GM12878 (cell line): ENCODE measurements around the gene ZNF652. TPM values are rescaled to one million over a fixed set of nuclear protein-coding genes. Genes with fewer than 3 reads are reported as not detected.

Experiments
- ATAC-seq: fragments of 200-7000 bp; cut with Tn5 transposase; 3 replicates; pipeline ENCODE4 v1.9.1; 2020; ENCODE audit warnings: mild to moderate bottlenecking, moderate library complexity
- BruUV-seq: library from RNA; stranded (reverse); fragments of 400-500 nt; replicated peaks from 2 replicates; lab custom pipeline; 2021; lab: Mats Ljungman, UMichigan
- CTCF ChIA-PET: fragments of 300-600 bp; sonication (Branson Sonifier 250); formaldehyde crosslinking; extraction: SDS; loops from one replicate; lab custom pipeline; 2021; ENCODE audit warnings: inconsistent platforms; lab: Yijun Ruan, JAX
- POLR2A ChIA-PET: fragments of 350-600 bp; formaldehyde crosslinking; extraction: SDS; loops from one replicate; lab custom pipeline; 2021; ENCODE audit warnings: inconsistent platforms; lab: Charles Lee
- RAD21 ChIA-PET: fragments of 300-600 bp; sonication (Branson Sonifier 250); formaldehyde crosslinking; loops from one replicate; lab custom pipeline; 2023; ENCODE audit warnings: antibody characterized with exemption; ENCODE audit not compliant: unreplicated experiment; lab: Charles Lee
- SMC1A ChIA-PET: fragments of 300-600 bp; sonication (Branson Sonifier 250); formaldehyde crosslinking; loops from one replicate; lab custom pipeline; 2023; ENCODE audit not compliant: unreplicated experiment, uncharacterized antibody; lab: Charles Lee
- DNase-seq: peaks from one replicate; pipeline ENCODE4 v3.0.0-alpha.2; 2011; ENCODE audit warnings: low read depth, low spot score
- FAIRE-seq: peaks from 3 replicates; lab custom pipeline; 2011; peaks lifted over from hg19 to GRCh38; lab: Jason Lieb, UNC
- H2AFZ ChIP-seq: 2 replicates; pipeline ENCODE4 v1.6.0; 2011; ENCODE audit warnings: low read depth, low read length, control low read depth; ENCODE audit not compliant: control insufficient read depth
- H3K27ac ChIP-seq: 2 replicates; pipeline ENCODE4 v1.5.1; 2011; ENCODE audit warnings: control low read depth; ENCODE audit not compliant: control insufficient read depth, insufficient read depth
- H3K27me3 ChIP-seq, 2 experiments: replicated peaks in 1 of 2; 2 replicates each; pipeline versions ENCODE4 v1.6.0 to v1.6.1; 2011; ENCODE audit warnings: low read length in 1 of 2; ENCODE audit not compliant: control insufficient read depth in 2 of 2, insufficient read depth in 2 of 2
- H3K36me3 ChIP-seq, 2 experiments: 2 replicates each; pipeline ENCODE4 v1.5.1; 2011; ENCODE audit warnings: low read length in 1 of 2; ENCODE audit not compliant: control insufficient read depth in 2 of 2, insufficient read depth in 2 of 2
- H3K4me1 ChIP-seq: 2 replicates; pipeline ENCODE4 v1.6.1; 2011; ENCODE audit warnings: mild to moderate bottlenecking, low read length, moderate library complexity, mixed read lengths; ENCODE audit not compliant: control insufficient read depth, insufficient read depth
- H3K4me2 ChIP-seq: 2 replicates; pipeline ENCODE4 v1.6.0; 2011; ENCODE audit warnings: control low read depth; ENCODE audit not compliant: control insufficient read depth, insufficient read depth
- H3K4me3 ChIP-seq: fragments of 200-600 bp; sonication (generic); 2 replicates; pipeline ENCODE4 v1.5.1; 2016
- H3K79me2 ChIP-seq: 2 replicates; pipeline ENCODE4 v1.6.0; 2011; ENCODE audit warnings: low read length; ENCODE audit not compliant: control insufficient read depth, insufficient read depth
- H3K9ac ChIP-seq: 2 replicates; pipeline ENCODE4 v1.8.0; 2011; ENCODE audit warnings: low read length, control low read depth, mixed read lengths; ENCODE audit not compliant: control insufficient read depth, insufficient read depth
- H3K9me3 ChIP-seq: replicated peaks from 3 replicates; pipeline ENCODE4 v1.5.1; 2011; ENCODE audit warnings: mild to moderate bottlenecking, low read length; ENCODE audit not compliant: control insufficient read depth, insufficient read depth
- H4K20me1 ChIP-seq: 2 replicates; pipeline ENCODE4 v1.6.0; 2011; ENCODE audit not compliant: control insufficient read depth, insufficient read depth
- TAF1 ChIP-seq: IDR thresholded peaks from 2 replicates; pipeline ENCODE4 v1.6.1; 2011; ENCODE audit warnings: mild to moderate bottlenecking, low read depth, low read length, borderline replicate concordance
- ZNF384 ChIP-seq: IDR thresholded peaks from 2 replicates; pipeline ENCODE4 v1.6.1; 2012; ENCODE audit warnings: low read depth, mild to moderate bottlenecking, low read length, improper control_type of control experiment, borderline replicate concordance
- WGBS: methylation state at CpG from one replicate; pipeline ENCODE4 v1.1.6; 2016; ENCODE audit warnings: low lambda C conversion rate; ENCODE audit not compliant: insufficient replicate concordance, insufficient coverage; ENCODE audit errors: missing lambda C conversion rate; 5-methylcytosine and 5-hydroxymethylcytosine counted together
- in situ Hi-C: fragments of 300-500 bp; cut with MboI; formaldehyde crosslinking; loops from 9 replicates; pipeline ENCODE4 v1.14.3; 2018; ENCODE audit warnings: mixed read lengths
- intact Hi-C: fragments of 100-400 bp; cut with micrococcal nuclease; formaldehyde crosslinking; loops from one replicate; pipeline ENCODE4 v1.14.2; 2022; ENCODE audit not compliant: unreplicated experiment
- polyA plus RNA-seq, 11 experiments: library from polyadenylated mRNA; depleted of rRNA in 4 of 11; unstranded in 6 of 11; stranded (reverse) in 5 of 11; fragments of >200 nt; fragmentation: Nextera tagmentation in 4 of 11; fragmentation: Illumina TruSeq in 1 of 11; extraction: Ambion mirVana in 4 of 11; extraction: Trizol in 1 of 11; gene quantifications; 1 replicate in 1 of 11; 2 replicates in 10 of 11; pipeline versions ENCODE4 v1.2.1 to v1.2.3, GENCODE V29; 2011 to 2016; ENCODE audit warnings: inconsistent platforms in 2 of 11, missing spikeins in 2 of 11, low read depth in 1 of 11
- total RNA-seq, 4 experiments: library from RNA; depleted of rRNA in 3 of 4; stranded (reverse); fragments of >200 nt in 3 of 4; fragmentation: Illumina TruSeq in 1 of 4; extraction: Trizol in 1 of 4; gene quantifications; 2 replicates each; pipeline versions ENCODE4 v1.2.1 to v1.2.3, GENCODE V29; 2013 to 2021
- TF ChIP-seq, protein P1 (sequence below): IDR thresholded peaks from 2 replicates; pipeline ENCODE4 v1.6.1; 2012; ENCODE audit warnings: improper control_type of control experiment, low read depth, low read length; ENCODE audit not compliant: insufficient replicate concordance
- TF ChIP-seq, protein P2 (sequence below): fragments of 450-650 bp; IDR thresholded peaks from 2 replicates; pipeline ENCODE4 v1.6.1; 2018; ENCODE audit warnings: borderline replicate concordance, mild to moderate bottlenecking; ENCODE audit not compliant: partially characterized antibody

Gene ZNF652
- total and polyA plus RNA-seq, 10 of the 15 experiments (the other 5 are each of a cell fraction or from before 2014, with no cell fraction given) = 3.4 to 13.1 (median 8.7) TPM

DNA sequence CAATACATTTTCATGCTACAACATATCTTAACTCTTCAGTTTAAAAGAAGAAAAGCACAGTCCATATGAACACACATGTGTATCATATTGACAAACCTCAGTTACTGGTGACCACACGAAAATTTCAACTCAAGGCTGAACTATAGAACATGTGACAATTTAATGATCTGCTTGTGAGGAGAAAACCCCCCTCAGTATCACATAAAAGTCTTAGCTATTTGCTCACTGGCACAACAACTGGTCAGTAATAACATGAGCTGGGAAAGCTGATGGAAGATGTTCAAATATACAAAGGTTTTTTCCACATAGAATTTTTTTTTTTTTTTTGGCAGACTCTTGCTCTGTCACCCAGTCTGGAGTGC, 19.5 kb downstream of the ZNF652 start (continued):
- TF ChIP-seq, protein P1, sequence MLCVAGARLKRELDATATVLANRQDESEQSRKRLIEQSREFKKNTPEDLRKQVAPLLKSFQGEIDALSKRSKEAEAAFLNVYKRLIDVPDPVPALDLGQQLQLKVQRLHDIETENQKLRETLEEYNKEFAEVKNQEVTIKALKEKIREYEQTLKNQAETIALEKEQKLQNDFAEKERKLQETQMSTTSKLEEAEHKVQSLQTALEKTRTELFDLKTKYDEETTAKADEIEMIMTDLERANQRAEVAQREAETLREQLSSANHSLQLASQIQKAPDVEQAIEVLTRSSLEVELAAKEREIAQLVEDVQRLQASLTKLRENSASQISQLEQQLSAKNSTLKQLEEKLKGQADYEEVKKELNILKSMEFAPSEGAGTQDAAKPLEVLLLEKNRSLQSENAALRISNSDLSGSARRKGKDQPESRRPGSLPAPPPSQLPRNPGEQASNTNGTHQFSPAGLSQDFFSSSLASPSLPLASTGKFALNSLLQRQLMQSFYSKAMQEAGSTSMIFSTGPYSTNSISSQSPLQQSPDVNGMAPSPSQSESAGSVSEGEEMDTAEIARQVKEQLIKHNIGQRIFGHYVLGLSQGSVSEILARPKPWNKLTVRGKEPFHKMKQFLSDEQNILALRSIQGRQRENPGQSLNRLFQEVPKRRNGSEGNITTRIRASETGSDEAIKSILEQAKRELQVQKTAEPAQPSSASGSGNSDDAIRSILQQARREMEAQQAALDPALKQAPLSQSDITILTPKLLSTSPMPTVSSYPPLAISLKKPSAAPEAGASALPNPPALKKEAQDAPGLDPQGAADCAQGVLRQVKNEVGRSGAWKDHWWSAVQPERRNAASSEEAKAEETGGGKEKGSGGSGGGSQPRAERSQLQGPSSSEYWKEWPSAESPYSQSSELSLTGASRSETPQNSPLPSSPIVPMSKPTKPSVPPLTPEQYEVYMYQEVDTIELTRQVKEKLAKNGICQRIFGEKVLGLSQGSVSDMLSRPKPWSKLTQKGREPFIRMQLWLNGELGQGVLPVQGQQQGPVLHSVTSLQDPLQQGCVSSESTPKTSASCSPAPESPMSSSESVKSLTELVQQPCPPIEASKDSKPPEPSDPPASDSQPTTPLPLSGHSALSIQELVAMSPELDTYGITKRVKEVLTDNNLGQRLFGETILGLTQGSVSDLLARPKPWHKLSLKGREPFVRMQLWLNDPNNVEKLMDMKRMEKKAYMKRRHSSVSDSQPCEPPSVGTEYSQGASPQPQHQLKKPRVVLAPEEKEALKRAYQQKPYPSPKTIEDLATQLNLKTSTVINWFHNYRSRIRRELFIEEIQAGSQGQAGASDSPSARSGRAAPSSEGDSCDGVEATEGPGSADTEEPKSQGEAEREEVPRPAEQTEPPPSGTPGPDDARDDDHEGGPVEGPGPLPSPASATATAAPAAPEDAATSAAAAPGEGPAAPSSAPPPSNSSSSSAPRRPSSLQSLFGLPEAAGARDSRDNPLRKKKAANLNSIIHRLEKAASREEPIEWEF = peak; percentile 95

DNA sequence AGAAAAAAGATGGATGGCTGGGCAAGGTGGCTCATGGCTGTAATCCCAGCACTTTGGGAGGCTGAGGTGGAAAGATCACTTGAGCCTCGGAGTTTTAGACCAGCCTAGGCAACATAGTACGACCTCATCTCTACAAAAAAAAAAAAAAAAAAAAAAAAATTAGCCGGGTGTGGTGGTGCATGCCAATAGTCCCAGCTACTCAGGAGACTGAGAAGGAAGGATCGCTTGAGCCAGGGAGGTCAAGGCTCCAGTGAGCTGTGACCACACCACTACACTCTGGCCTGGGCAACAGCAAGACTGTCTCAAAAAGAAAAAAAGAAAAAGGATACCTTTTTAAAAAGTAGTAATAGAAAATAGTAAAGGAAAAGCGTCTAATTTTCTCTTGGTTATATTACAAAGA, 20.7 kb downstream of the ZNF652 start:
- H3K9ac ChIP-seq = peak overlapping the region; percentile 52; the same call in 1 of the 2 replicates

More for the DNA sequence above, 20.7 kb downstream of the ZNF652 start:
- no peaks in the 10 kb centered on the region for H3K27me3 ChIP-seq
- intact Hi-C loops (no loop called here), in situ Hi-C loops (no loop called here)
- H4K20me1 ChIP-seq = no peaks in the 10 kb centered on the region
- peak overlapping the region; percentile 77 for H3K4me2 ChIP-seq
- no peak overlapping the region for H2AFZ ChIP-seq
- no peaks in the 10 kb centered on the region for H3K36me3 ChIP-seq
- CTCF ChIA-PET = interaction anchor here (1.2 to 5.8 kb wide), 6 partner anchors 11 to 216 kb away, joined by 3 to 36 read pairs (median 14); no protein-coding TSS in a partner anchor
- TF ChIP-seq ZNF384 = peak; percentile 61; the same call in 1 of the 2 replicates
- TF ChIP-seq, protein P2, sequence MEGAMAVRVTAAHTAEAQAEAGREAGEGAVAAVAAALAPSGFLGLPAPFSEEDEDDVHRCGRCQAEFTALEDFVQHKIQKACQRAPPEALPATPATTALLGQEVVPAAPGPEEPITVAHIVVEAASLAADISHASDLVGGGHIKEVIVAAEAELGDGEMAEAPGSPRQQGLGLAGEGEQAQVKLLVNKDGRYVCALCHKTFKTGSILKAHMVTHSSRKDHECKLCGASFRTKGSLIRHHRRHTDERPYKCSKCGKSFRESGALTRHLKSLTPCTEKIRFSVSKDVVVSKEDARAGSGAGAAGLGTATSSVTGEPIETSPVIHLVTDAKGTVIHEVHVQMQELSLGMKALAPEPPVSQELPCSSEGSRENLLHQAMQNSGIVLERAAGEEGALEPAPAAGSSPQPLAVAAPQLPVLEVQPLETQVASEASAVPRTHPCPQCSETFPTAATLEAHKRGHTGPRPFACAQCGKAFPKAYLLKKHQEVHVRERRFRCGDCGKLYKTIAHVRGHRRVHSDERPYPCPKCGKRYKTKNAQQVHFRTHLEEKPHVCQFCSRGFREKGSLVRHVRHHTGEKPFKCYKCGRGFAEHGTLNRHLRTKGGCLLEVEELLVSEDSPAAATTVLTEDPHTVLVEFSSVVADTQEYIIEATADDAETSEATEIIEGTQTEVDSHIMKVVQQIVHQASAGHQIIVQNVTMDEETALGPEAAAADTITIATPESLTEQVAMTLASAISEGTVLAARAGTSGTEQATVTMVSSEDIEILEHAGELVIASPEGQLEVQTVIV = no peak
- 0 out of 2 replicates have a peak, but pooled peaks have one; percentile 10 for TF ChIP-seq TAF1
- ATAC-seq = peak; percentile 67
- BruUV-seq = no TSS peak
- POLR2A ChIA-PET = interaction anchor here (0.6 to 1.6 kb wide), 4 partner anchors 16 to 249 kb away, joined by 3 to 6 read pairs (median 4); no protein-coding TSS in a partner anchor
- peak overlapping the region; percentile 80 for H3K27ac ChIP-seq
- H3K79me2 ChIP-seq = peaks cover 43% of the 10 kb centered on the region
- H3K4me3 ChIP-seq = peak overlapping the region; percentile 51
- 5% methylated on average over 4 of the region's 5 CpGs for WGBS
- no peak for FAIRE-seq
- RAD21 ChIA-PET = interaction anchor here (0.6 to 4.7 kb wide), 4 partner anchors 9 to 27 kb away, joined by 3 to 27 read pairs (median 15); no protein-coding TSS in a partner anchor
- H3K4me1 ChIP-seq = peaks cover 25% of the 10 kb centered on the region
- no peaks in the 10 kb centered on the region for H3K9me3 ChIP-seq
- DNase-seq = no peak
- SMC1A ChIA-PET = interaction anchor here (0.6 to 7.6 kb wide), 7 partner anchors 12 to 753 kb away, joined by 3 to 78 read pairs (median 9); no protein-coding TSS in a partner anchor
